Neuronal stem cell (in vitro differentiated cells): ENCODE measurements around the gene ZNF384.
A peak's percentile ranks its signal among the peaks of the same experiment; 100 is the strongest.

Experiments used
- DNase-seq: peaks from one replicate; pipeline ENCODE4 v3.0.0-alpha.2; 2013; ENCODE audit warnings: low spot score
- H2AFZ ChIP-seq: one replicate; pipeline ENCODE4 v1.6.1; 2013; ENCODE audit warnings: mild to moderate bottlenecking, low read length, inconsistent platforms
- H2AK5ac ChIP-seq: 2 replicates; pipeline ENCODE4 v1.6.1; 2013; ENCODE audit warnings: low read depth, mild to moderate bottlenecking, inconsistent platforms, low read length, moderate library complexity, mixed read lengths
- H2BK120ac ChIP-seq: 2 replicates; pipeline ENCODE4 v1.6.1; 2013; ENCODE audit warnings: low read depth, mild to moderate bottlenecking, inconsistent platforms, low read length, moderate library complexity, mixed read lengths
- H2BK12ac ChIP-seq: one replicate; pipeline ENCODE4 v1.6.1; 2013; ENCODE audit warnings: low read length, inconsistent platforms
- H2BK15ac ChIP-seq: 2 replicates; pipeline ENCODE4 v1.6.1; 2013; ENCODE audit warnings: mild to moderate bottlenecking, low read length, inconsistent platforms, mixed read lengths
- H2BK5ac ChIP-seq: one replicate; pipeline ENCODE4 v1.6.1; 2013; ENCODE audit warnings: inconsistent platforms, mild to moderate bottlenecking, low read length, moderate library complexity
- H3K14ac ChIP-seq: one replicate; pipeline ENCODE4 v1.6.1; 2013; ENCODE audit warnings: low read length, inconsistent platforms
- H3K18ac ChIP-seq: 2 replicates; pipeline ENCODE4 v1.6.1; 2013; ENCODE audit warnings: low read length, inconsistent platforms
- H3K23ac ChIP-seq: 2 replicates; pipeline ENCODE4 v1.6.1; 2013; ENCODE audit warnings: low read depth, mild to moderate bottlenecking, mixed read lengths, low read length, inconsistent platforms; ENCODE audit not compliant: poor library complexity
- H3K27ac ChIP-seq: replicated peaks from 3 replicates; pipeline ENCODE4 v1.5.1; 2013; ENCODE audit warnings: low read length, inconsistent platforms
- H3K27me3 ChIP-seq, 3 experiments: 2 replicates each; pipeline ENCODE4 v1.6.1; 2013; ENCODE audit warnings: low read length in 3 of 3, mild to moderate bottlenecking in 2 of 3, inconsistent platforms in 1 of 3, low read depth in 1 of 3, mixed read lengths in 1 of 3, moderate library complexity in 1 of 3; ENCODE audit not compliant: control insufficient read depth in 3 of 3, insufficient read depth in 3 of 3
- H3K36me3 ChIP-seq, 2 donors: replicated peaks in 1 of 2; 2 replicates each; pipeline ENCODE4 v1.6.1; 2013; ENCODE audit warnings: low read length in 2 of 2; ENCODE audit not compliant: control insufficient read depth in 2 of 2, insufficient read depth in 2 of 2
- H3K4ac ChIP-seq: 2 replicates; pipeline ENCODE4 v1.6.1; 2013; ENCODE audit warnings: inconsistent platforms, mild to moderate bottlenecking, low read length, moderate library complexity
- H3K4me1 ChIP-seq, 2 donors: 1 replicate in 1 of 2; 2 replicates in 1 of 2; pipeline ENCODE4 v1.6.1; 2013; ENCODE audit warnings: low read length in 2 of 2, low read depth in 1 of 2; ENCODE audit not compliant: control insufficient read depth in 2 of 2, insufficient read depth in 1 of 2
- H3K4me2 ChIP-seq: one replicate; pipeline ENCODE4 v1.6.1; 2013; ENCODE audit warnings: mild to moderate bottlenecking, low read length, inconsistent platforms; ENCODE audit not compliant: insufficient read depth, poor library complexity, severe bottlenecking
- H3K4me3 ChIP-seq, 2 donors: 2 replicates each; pipeline ENCODE4 v1.5.1; 2013; ENCODE audit warnings: low read length in 2 of 2, mild to moderate bottlenecking in 2 of 2, inconsistent platforms in 1 of 2, moderate library complexity in 1 of 2
- H3K79me1 ChIP-seq: one replicate; pipeline ENCODE4 v1.6.1; 2013; ENCODE audit warnings: low read depth, mild to moderate bottlenecking, inconsistent platforms, low read length, moderate library complexity
- H3K9ac ChIP-seq: one replicate; pipeline ENCODE4 v1.6.1; 2013; ENCODE audit warnings: mild to moderate bottlenecking, low read depth, low read length, inconsistent platforms; ENCODE audit not compliant: poor library complexity
- H3K9me3 ChIP-seq, 2 donors: replicated peaks in 1 of 2; 2 replicates each; pipeline versions ENCODE3 to v1.6.1; 2013; ENCODE audit warnings: low read length in 2 of 2, mild to moderate bottlenecking in 2 of 2, inconsistent platforms in 1 of 2, low read depth in 1 of 2, mixed read lengths in 1 of 2, moderate library complexity in 1 of 2; ENCODE audit not compliant: control insufficient read depth in 2 of 2, insufficient read depth in 1 of 2
- H4K8ac ChIP-seq: one replicate; pipeline ENCODE4 v1.6.1; 2013; ENCODE audit warnings: low read depth, mild to moderate bottlenecking, inconsistent platforms, low read length, moderate library complexity
- H4K91ac ChIP-seq: one replicate; pipeline ENCODE4 v1.6.1; 2013; ENCODE audit warnings: low read length, low read depth, mild to moderate bottlenecking, inconsistent platforms; ENCODE audit not compliant: poor library complexity
- WGBS, 2 donors: extraction: QIAGEN DNeasy Blood & Tissue Kit; methylation state at CpG; one replicate each; pipeline ENCODE4 v1.1.7; 2013; ENCODE audit warnings: missing lambda C conversion rate in 2 of 2, mixed read lengths in 1 of 2; ENCODE audit not compliant: insufficient read length in 2 of 2, insufficient replicate concordance in 1 of 2; ENCODE audit errors: extremely low coverage in 2 of 2; 5-methylcytosine and 5-hydroxymethylcytosine counted together

The ZNF384 gene

GRCh38 chr12:6620885-6621274 is 68.3 kb downstream of the ZNF384 start:
- Histone ChIP-seq H2BK12ac (peak overlapping the region; percentile 59), H3K4me3 (peak overlapping the region in 1 of 2 donors; percentile 2), H3K79me1 (no peaks in the 10 kb centered on the region), H3K4me1 (peaks cover 3 to 6% of the 10 kb centered on the region in 2 donors), H3K4ac (peak overlapping the region; percentile 96), H3K23ac (peak overlapping the region; percentile 29), H3K27ac (no peak overlapping the region), H3K18ac (peak overlapping the region; percentile 97), H3K9me3 (peaks cover 0 to 7% of the 10 kb centered on the region in 2 donors), H4K8ac (peak overlapping the region; percentile 97), H2AFZ (peak overlapping the region; percentile 45), H2BK15ac (peak overlapping the region; percentile 54), H2AK5ac (peak overlapping the region; percentile 77), H2BK120ac (peak overlapping the region; percentile 98), H3K36me3 (no peaks in the 10 kb centered on the region), H3K4me2 (no peak overlapping the region), H4K91ac (peak overlapping the region; percentile 94), H3K14ac (peak overlapping the region; percentile 85), H2BK5ac (peak overlapping the region; percentile 77), H3K27me3 (peaks cover 0 to 18% (median 0%) of the 10 kb centered on the region in 3 experiments), H3K9ac (peak overlapping the region; percentile 79)
- DNase-seq = no peak
- no CpG with 5 or more reads among the region's 29 CpGs for WGBS, 2 donors

- no CpG with 5 or more reads among the region's 88 CpGs for WGBS, 2 donors
- H2AK5ac ChIP-seq = peak overlapping the region; percentile 88
Observed at GRCh38 chr12:6620137-6620884, 68.9 kb downstream of the ZNF384 start.

GRCh38 chr12:6618483-6619225 is 70.5 kb downstream of the ZNF384 start:
- peaks cover 0 to 18% (median 0%) of the 10 kb centered on the region in 3 experiments for H3K27me3 ChIP-seq
- DNase-seq = no peak
- no peak overlapping the region for H4K91ac ChIP-seq
- H3K79me1 ChIP-seq = no peaks in the 10 kb centered on the region
- no peak overlapping the region for H3K4me2 ChIP-seq
- no peak overlapping the region for H3K4ac ChIP-seq
- peaks cover 0 to 7% of the 10 kb centered on the region in 2 donors for H3K9me3 ChIP-seq
- no peak overlapping the region for H2BK120ac ChIP-seq
- H3K27ac ChIP-seq = no peak overlapping the region
- no peak overlapping the region for H2AFZ ChIP-seq
- H3K9ac ChIP-seq = no peak overlapping the region
- no peak overlapping the region for H3K14ac ChIP-seq
- no peak overlapping the region for H2BK12ac ChIP-seq
- no peak overlapping the region for H4K8ac ChIP-seq
- no CpG with 5 or more reads among the region's 5 CpGs for WGBS, 2 donors
- no peak overlapping the region for H3K18ac ChIP-seq
- H2AK5ac ChIP-seq = no peak overlapping the region
- no peak overlapping the region for H2BK15ac ChIP-seq
- H3K23ac ChIP-seq = no peak overlapping the region
- no peak overlapping the region for H2BK5ac ChIP-seq
- peaks cover 9 to 10% of the 10 kb centered on the region in 2 donors for H3K4me1 ChIP-seq
- H3K36me3 ChIP-seq = no peaks in the 10 kb centered on the region
- no peak overlapping the region for H3K4me3 ChIP-seq

More at GRCh38 chr12:6620137-6620884, 68.9 kb downstream of the ZNF384 start:
- peak overlapping the region; percentile 98 for H2BK120ac ChIP-seq
- no peaks in the 10 kb centered on the region for H3K79me1 ChIP-seq
- peak overlapping the region; percentile 94 for H4K91ac ChIP-seq
- H2BK12ac ChIP-seq = peak overlapping the region; percentile 97
- peaks cover 3 to 6% of the 10 kb centered on the region in 2 donors for H3K4me1 ChIP-seq
- H3K4me3 ChIP-seq = peak overlapping the region in 1 of 2 donors; percentile 23
- H4K8ac ChIP-seq = peak overlapping the region; percentile 97
- peak overlapping the region; percentile 99 for H2BK15ac ChIP-seq
- peak overlapping the region; percentile 77 for H2BK5ac ChIP-seq
- H3K27me3 ChIP-seq = peaks cover 0 to 18% (median 0%) of the 10 kb centered on the region in 3 experiments
- H3K9me3 ChIP-seq = peaks cover 0 to 7% of the 10 kb centered on the region in 2 donors
- H2AFZ ChIP-seq = peak overlapping the region; percentile 24
- peak overlapping the region; percentile 85 for H3K14ac ChIP-seq
- DNase-seq = no peak
- peak overlapping the region; percentile 96 for H3K4ac ChIP-seq
- H3K9ac ChIP-seq = peak overlapping the region; percentile 85
- no peaks in the 10 kb centered on the region for H3K36me3 ChIP-seq
- H3K18ac ChIP-seq = peak overlapping the region; percentile 97
- peak overlapping the region; percentile 52 for H3K4me2 ChIP-seq
- no peak overlapping the region for H3K27ac ChIP-seq
- peak overlapping the region; percentile 97 for H3K23ac ChIP-seq
